WTC11 (cell line): ENCODE data around the gene TTC14. TPM values are rescaled to one million over a fixed set of nuclear protein-coding genes. Genes with fewer than 3 reads are reported as not detected.

Source experiments
- ATAC-seq: fragments of 200-7000 bp; cut with Tn5 transposase; 2 replicates; pipeline ENCODE4 v1.10.0; 2021; ENCODE audit warnings: mild to moderate bottlenecking, moderate library complexity
- CTCF ChIA-PET: fragments of 300-600 bp; sonication (Branson Sonifier 250); formaldehyde crosslinking; loops from one replicate; lab custom pipeline; 2021; ENCODE audit warnings: antibody characterized with exemption; lab: Charles Lee
- POLR2A ChIA-PET: fragments of 350-600 bp; sonication (Branson Sonifier 250); formaldehyde crosslinking; loops from one replicate; lab custom pipeline; 2021; ENCODE audit warnings: antibody characterized with exemption; lab: Charles Lee
- DNase-seq: peaks from one replicate; pipeline ENCODE4 v3.0.0; 2021; ENCODE audit warnings: low spot score
- H3K27ac Mint-ChIP-seq: 2 replicates; pipeline ENCODE4 v1.8.0; 2021; ENCODE audit warnings: mixed read lengths
- H3K27me3 Mint-ChIP-seq: 2 replicates; pipeline ENCODE4 v1.8.0; 2021; ENCODE audit warnings: low read depth, mild to moderate bottlenecking, moderate library complexity, mixed read lengths
- H3K36me3 Mint-ChIP-seq: 2 replicates; pipeline ENCODE4 v1.8.0; 2021; ENCODE audit warnings: mixed read lengths
- H3K4me1 Mint-ChIP-seq: 2 replicates; pipeline ENCODE4 v1.8.0; 2022; ENCODE audit warnings: mixed read lengths
- H3K4me3 Mint-ChIP-seq: 2 replicates; pipeline ENCODE4 v1.8.0; 2021; ENCODE audit warnings: mild to moderate bottlenecking, moderate library complexity, mixed read lengths
- H3K9me3 Mint-ChIP-seq: 2 replicates; pipeline ENCODE4 v1.8.0; 2021; ENCODE audit warnings: mixed read lengths
- AR ChIP-seq: fragments of 250-450 bp; sonication (Bioruptor Pico); IDR thresholded peaks from 2 replicates; pipeline ENCODE4 v1.9.0; 2021; ENCODE audit warnings: mild to moderate bottlenecking
- ATF1 ChIP-seq: sonication (generic); formaldehyde crosslinking; IDR thresholded peaks from 2 replicates; pipeline ENCODE4 v1.8.1; 2023; ENCODE audit warnings: mild to moderate bottlenecking, moderate library complexity, missing genetic modification reagents
- CTCF ChIP-seq: fragments of 200-600 bp; IDR thresholded peaks from 2 replicates; pipeline ENCODE4 v1.8.0; 2022; ENCODE audit warnings: antibody characterized with exemption
- E2F1 ChIP-seq: sonication (generic); formaldehyde crosslinking; IDR thresholded peaks from 2 replicates; pipeline ENCODE4 v1.8.0; 2022; ENCODE audit warnings: mild to moderate bottlenecking, missing genetic modification reagents
- ESRRA ChIP-seq: sonication (generic); formaldehyde crosslinking; IDR thresholded peaks from 2 replicates; pipeline ENCODE4 v1.8.1; 2022; ENCODE audit warnings: mild to moderate bottlenecking, missing genetic modification reagents, borderline replicate concordance
- FOXK1 ChIP-seq: sonication (generic); formaldehyde crosslinking; IDR thresholded peaks from 2 replicates; pipeline ENCODE4 v1.8.0; 2022; ENCODE audit warnings: mild to moderate bottlenecking, moderate library complexity, missing genetic modification reagents
- FOXP1 ChIP-seq: sonication (generic); formaldehyde crosslinking; IDR thresholded peaks from 2 replicates; pipeline ENCODE4 v1.8.0; 2022; ENCODE audit warnings: missing genetic modification reagents, mild to moderate bottlenecking, moderate library complexity, borderline replicate concordance
- GABPB1 ChIP-seq: sonication (generic); formaldehyde crosslinking; IDR thresholded peaks from 2 replicates; pipeline ENCODE4 v1.8.1; 2023; ENCODE audit warnings: mild to moderate bottlenecking, missing genetic modification reagents
- JAZF1 ChIP-seq: fragments of 250-450 bp; sonication (Bioruptor Pico); IDR thresholded peaks from 2 replicates; pipeline ENCODE4 v1.9.0; 2021; ENCODE audit warnings: moderate library complexity, mild to moderate bottlenecking, inconsistent platforms
- NFE2L1 ChIP-seq: sonication (generic); formaldehyde crosslinking; IDR thresholded peaks from 2 replicates; pipeline ENCODE4 v1.8.1; 2023; ENCODE audit warnings: missing genetic modification reagents
- NR1H2 ChIP-seq: sonication (generic); formaldehyde crosslinking; IDR thresholded peaks from 2 replicates; pipeline ENCODE4 v1.9.0; 2021; ENCODE audit warnings: mild to moderate bottlenecking, moderate library complexity, missing genetic modification reagents
- OVOL2 ChIP-seq: fragments of 250-450 bp; sonication (Bioruptor Pico); IDR thresholded peaks from 2 replicates; pipeline ENCODE4 v1.9.0; 2021; ENCODE audit warnings: mild to moderate bottlenecking, borderline replicate concordance
- ZNF219 ChIP-seq: sonication (generic); formaldehyde crosslinking; IDR thresholded peaks from 2 replicates; pipeline ENCODE4 v1.8.0; 2023; ENCODE audit warnings: missing genetic modification reagents, mild to moderate bottlenecking, borderline replicate concordance
- ZNF396 ChIP-seq: fragments of 250-450 bp; sonication (Bioruptor Pico); IDR thresholded peaks from 2 replicates; pipeline ENCODE4 v1.8.0; 2021; ENCODE audit warnings: mild to moderate bottlenecking, moderate library complexity, borderline replicate concordance
- total RNA-seq: library from RNA; stranded (reverse); gene quantifications from 3 replicates; pipeline ENCODE4 v1.2.3, GENCODE V29; 2021
- TF ChIP-seq, protein P1 (sequence below): sonication (generic); formaldehyde crosslinking; IDR thresholded peaks from 2 replicates; pipeline ENCODE4 v1.8.1; 2023; ENCODE audit warnings: mild to moderate bottlenecking, missing genetic modification reagents, moderate library complexity
- TF ChIP-seq, protein P2 (sequence below): sonication (generic); formaldehyde crosslinking; conservative IDR thresholded peaks from 2 replicates; pipeline ENCODE4 v1.8.1; 2022; ENCODE audit warnings: mild to moderate bottlenecking, missing genetic modification reagents
- TF ChIP-seq, protein P3 (sequence below): fragments of 250-450 bp; sonication (Bioruptor Pico); IDR thresholded peaks from 2 replicates; pipeline ENCODE4 v2.1.2; 2022; ENCODE audit warnings: mild to moderate bottlenecking, moderate library complexity
- TF ChIP-seq, protein P4 (sequence below): sonication (generic); formaldehyde crosslinking; IDR thresholded peaks from 2 replicates; pipeline ENCODE4 v1.8.1; 2022; ENCODE audit warnings: low read depth, mild to moderate bottlenecking, moderate library complexity, missing genetic modification reagents, borderline replicate concordance
- TF ChIP-seq, protein P5 (sequence below): sonication (generic); formaldehyde crosslinking; IDR thresholded peaks from 2 replicates; pipeline ENCODE4 v1.8.0; 2023; ENCODE audit warnings: missing genetic modification reagents, mild to moderate bottlenecking, borderline replicate concordance

Gene TTC14
- total RNA-seq, 1 experiment from 2014 or later, result 26.0 TPM

GRCh38 chr3:180646187-180646790 is 44.3 kb downstream of the TTC14 start:
- H3K27me3 Mint-ChIP-seq, result no peaks in the 10 kb centered on the region
- H3K4me1 Mint-ChIP-seq, result no peaks in the 10 kb centered on the region
- no peak for DNase-seq
- ATAC-seq, result peak; percentile 41; the same call in 1 of the 2 replicates
- no peak overlapping the region for H3K27ac Mint-ChIP-seq
- ChIA-PET CTCF (interaction anchor here (0.7 to 1.4 kb wide), 4 partner anchors 11 to 589 kb away, joined by 3 to 5 read pairs (median 4); partner anchors contain the start of gene CCDC39), POLR2A (no interaction called here)
- TF ChIP-seq AR (CRISPR knock-in tag) (no peak), NR1H2 (no peak), NFE2L1 (no peak), CTCF (0 out of 2 replicates have a peak, but pooled peaks have one; percentile 10)
- TF ChIP-seq, protein P1, sequence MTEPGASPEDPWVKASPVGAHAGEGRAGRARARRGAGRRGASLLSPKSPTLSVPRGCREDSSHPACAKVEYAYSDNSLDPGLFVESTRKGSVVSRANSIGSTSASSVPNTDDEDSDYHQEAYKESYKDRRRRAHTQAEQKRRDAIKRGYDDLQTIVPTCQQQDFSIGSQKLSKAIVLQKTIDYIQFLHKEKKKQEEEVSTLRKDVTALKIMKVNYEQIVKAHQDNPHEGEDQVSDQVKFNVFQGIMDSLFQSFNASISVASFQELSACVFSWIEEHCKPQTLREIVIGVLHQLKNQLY (CRISPR knock-in tag), result no peak
- H3K4me3 Mint-ChIP-seq, result no peak overlapping the region
- no peaks in the 10 kb centered on the region for H3K9me3 Mint-ChIP-seq
- no peaks in the 10 kb centered on the region for H3K36me3 Mint-ChIP-seq

GRCh38 chr3:180656406-180656805 is 54.4 kb downstream of the TTC14 start:
- no peak for TF ChIP-seq ATF1 (CRISPR knock-in tag)
- TF ChIP-seq ZNF396 (CRISPR knock-in tag), result no peak
- no peak for TF ChIP-seq OVOL2 (CRISPR knock-in tag)
- no peak for TF ChIP-seq E2F1 (CRISPR knock-in tag)
- TF ChIP-seq, protein P2, sequence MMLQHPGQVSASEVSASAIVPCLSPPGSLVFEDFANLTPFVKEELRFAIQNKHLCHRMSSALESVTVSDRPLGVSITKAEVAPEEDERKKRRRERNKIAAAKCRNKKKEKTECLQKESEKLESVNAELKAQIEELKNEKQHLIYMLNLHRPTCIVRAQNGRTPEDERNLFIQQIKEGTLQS (CRISPR knock-in tag), result no peak
- TF ChIP-seq, protein P3, sequence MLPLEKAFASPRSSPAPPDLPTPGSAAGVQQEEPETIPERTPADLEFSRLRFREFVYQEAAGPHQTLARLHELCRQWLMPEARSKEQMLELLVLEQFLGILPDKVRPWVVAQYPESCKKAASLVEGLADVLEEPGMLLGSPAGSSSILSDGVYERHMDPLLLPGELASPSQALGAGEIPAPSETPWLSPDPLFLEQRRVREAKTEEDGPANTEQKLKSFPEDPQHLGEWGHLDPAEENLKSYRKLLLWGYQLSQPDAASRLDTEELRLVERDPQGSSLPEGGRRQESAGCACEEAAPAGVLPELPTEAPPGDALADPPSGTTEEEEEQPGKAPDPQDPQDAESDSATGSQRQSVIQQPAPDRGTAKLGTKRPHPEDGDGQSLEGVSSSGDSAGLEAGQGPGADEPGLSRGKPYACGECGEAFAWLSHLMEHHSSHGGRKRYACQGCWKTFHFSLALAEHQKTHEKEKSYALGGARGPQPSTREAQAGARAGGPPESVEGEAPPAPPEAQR (CRISPR knock-in tag), result no peak
- TF ChIP-seq, protein P4, sequence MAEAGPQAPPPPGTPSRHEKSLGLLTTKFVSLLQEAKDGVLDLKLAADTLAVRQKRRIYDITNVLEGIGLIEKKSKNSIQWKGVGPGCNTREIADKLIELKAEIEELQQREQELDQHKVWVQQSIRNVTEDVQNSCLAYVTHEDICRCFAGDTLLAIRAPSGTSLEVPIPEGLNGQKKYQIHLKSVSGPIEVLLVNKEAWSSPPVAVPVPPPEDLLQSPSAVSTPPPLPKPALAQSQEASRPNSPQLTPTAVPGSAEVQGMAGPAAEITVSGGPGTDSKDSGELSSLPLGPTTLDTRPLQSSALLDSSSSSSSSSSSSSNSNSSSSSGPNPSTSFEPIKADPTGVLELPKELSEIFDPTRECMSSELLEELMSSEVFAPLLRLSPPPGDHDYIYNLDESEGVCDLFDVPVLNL (CRISPR knock-in tag), result no peak
- no peak for TF ChIP-seq FOXK1 (CRISPR knock-in tag)
- TF ChIP-seq FOXP1 (CRISPR knock-in tag), result no peak
- no peak for TF ChIP-seq JAZF1
- no peak for TF ChIP-seq ESRRA (CRISPR knock-in tag)
- TF ChIP-seq ZNF219 (CRISPR knock-in tag), result no peak
- TF ChIP-seq, protein P5, sequence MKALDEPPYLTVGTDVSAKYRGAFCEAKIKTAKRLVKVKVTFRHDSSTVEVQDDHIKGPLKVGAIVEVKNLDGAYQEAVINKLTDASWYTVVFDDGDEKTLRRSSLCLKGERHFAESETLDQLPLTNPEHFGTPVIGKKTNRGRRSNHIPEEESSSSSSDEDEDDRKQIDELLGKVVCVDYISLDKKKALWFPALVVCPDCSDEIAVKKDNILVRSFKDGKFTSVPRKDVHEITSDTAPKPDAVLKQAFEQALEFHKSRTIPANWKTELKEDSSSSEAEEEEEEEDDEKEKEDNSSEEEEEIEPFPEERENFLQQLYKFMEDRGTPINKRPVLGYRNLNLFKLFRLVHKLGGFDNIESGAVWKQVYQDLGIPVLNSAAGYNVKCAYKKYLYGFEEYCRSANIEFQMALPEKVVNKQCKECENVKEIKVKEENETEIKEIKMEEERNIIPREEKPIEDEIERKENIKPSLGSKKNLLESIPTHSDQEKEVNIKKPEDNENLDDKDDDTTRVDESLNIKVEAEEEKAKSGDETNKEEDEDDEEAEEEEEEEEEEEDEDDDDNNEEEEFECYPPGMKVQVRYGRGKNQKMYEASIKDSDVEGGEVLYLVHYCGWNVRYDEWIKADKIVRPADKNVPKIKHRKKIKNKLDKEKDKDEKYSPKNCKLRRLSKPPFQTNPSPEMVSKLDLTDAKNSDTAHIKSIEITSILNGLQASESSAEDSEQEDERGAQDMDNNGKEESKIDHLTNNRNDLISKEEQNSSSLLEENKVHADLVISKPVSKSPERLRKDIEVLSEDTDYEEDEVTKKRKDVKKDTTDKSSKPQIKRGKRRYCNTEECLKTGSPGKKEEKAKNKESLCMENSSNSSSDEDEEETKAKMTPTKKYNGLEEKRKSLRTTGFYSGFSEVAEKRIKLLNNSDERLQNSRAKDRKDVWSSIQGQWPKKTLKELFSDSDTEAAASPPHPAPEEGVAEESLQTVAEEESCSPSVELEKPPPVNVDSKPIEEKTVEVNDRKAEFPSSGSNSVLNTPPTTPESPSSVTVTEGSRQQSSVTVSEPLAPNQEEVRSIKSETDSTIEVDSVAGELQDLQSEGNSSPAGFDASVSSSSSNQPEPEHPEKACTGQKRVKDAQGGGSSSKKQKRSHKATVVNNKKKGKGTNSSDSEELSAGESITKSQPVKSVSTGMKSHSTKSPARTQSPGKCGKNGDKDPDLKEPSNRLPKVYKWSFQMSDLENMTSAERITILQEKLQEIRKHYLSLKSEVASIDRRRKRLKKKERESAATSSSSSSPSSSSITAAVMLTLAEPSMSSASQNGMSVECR, result no peak
- no peak for TF ChIP-seq GABPB1 (CRISPR knock-in tag)
- Mint-ChIP-seq H3K9me3 (no peaks in the 10 kb centered on the region), H3K4me3 (no peak overlapping the region), H3K27ac (no peak overlapping the region), H3K27me3 (no peaks in the 10 kb centered on the region), H3K36me3 (no peaks in the 10 kb centered on the region), H3K4me1 (peaks cover 25% of the 10 kb centered on the region)
- CTCF ChIA-PET, result no interaction called here
- POLR2A ChIA-PET, result no interaction called here
- DNase-seq (no peak), ATAC-seq (peak; percentile 61)
